ENCODE measurements around the gene PDXK. TPM values are rescaled to one million over a fixed set of nuclear protein-coding genes. Genes with fewer than 3 reads are reported as not detected.

Gene PDXK
- total and polyA plus RNA-seq, 2 of the 8 experiments (the other 6 are each of a cell fraction or from before 2014, with no cell fraction given) = 78.0 to 112 TPM

GRCh38 chr21:43781846-43782245 lies 62.9 kb downstream of the PDXK start (continued):
- TF ChIP-seq, protein P1, sequence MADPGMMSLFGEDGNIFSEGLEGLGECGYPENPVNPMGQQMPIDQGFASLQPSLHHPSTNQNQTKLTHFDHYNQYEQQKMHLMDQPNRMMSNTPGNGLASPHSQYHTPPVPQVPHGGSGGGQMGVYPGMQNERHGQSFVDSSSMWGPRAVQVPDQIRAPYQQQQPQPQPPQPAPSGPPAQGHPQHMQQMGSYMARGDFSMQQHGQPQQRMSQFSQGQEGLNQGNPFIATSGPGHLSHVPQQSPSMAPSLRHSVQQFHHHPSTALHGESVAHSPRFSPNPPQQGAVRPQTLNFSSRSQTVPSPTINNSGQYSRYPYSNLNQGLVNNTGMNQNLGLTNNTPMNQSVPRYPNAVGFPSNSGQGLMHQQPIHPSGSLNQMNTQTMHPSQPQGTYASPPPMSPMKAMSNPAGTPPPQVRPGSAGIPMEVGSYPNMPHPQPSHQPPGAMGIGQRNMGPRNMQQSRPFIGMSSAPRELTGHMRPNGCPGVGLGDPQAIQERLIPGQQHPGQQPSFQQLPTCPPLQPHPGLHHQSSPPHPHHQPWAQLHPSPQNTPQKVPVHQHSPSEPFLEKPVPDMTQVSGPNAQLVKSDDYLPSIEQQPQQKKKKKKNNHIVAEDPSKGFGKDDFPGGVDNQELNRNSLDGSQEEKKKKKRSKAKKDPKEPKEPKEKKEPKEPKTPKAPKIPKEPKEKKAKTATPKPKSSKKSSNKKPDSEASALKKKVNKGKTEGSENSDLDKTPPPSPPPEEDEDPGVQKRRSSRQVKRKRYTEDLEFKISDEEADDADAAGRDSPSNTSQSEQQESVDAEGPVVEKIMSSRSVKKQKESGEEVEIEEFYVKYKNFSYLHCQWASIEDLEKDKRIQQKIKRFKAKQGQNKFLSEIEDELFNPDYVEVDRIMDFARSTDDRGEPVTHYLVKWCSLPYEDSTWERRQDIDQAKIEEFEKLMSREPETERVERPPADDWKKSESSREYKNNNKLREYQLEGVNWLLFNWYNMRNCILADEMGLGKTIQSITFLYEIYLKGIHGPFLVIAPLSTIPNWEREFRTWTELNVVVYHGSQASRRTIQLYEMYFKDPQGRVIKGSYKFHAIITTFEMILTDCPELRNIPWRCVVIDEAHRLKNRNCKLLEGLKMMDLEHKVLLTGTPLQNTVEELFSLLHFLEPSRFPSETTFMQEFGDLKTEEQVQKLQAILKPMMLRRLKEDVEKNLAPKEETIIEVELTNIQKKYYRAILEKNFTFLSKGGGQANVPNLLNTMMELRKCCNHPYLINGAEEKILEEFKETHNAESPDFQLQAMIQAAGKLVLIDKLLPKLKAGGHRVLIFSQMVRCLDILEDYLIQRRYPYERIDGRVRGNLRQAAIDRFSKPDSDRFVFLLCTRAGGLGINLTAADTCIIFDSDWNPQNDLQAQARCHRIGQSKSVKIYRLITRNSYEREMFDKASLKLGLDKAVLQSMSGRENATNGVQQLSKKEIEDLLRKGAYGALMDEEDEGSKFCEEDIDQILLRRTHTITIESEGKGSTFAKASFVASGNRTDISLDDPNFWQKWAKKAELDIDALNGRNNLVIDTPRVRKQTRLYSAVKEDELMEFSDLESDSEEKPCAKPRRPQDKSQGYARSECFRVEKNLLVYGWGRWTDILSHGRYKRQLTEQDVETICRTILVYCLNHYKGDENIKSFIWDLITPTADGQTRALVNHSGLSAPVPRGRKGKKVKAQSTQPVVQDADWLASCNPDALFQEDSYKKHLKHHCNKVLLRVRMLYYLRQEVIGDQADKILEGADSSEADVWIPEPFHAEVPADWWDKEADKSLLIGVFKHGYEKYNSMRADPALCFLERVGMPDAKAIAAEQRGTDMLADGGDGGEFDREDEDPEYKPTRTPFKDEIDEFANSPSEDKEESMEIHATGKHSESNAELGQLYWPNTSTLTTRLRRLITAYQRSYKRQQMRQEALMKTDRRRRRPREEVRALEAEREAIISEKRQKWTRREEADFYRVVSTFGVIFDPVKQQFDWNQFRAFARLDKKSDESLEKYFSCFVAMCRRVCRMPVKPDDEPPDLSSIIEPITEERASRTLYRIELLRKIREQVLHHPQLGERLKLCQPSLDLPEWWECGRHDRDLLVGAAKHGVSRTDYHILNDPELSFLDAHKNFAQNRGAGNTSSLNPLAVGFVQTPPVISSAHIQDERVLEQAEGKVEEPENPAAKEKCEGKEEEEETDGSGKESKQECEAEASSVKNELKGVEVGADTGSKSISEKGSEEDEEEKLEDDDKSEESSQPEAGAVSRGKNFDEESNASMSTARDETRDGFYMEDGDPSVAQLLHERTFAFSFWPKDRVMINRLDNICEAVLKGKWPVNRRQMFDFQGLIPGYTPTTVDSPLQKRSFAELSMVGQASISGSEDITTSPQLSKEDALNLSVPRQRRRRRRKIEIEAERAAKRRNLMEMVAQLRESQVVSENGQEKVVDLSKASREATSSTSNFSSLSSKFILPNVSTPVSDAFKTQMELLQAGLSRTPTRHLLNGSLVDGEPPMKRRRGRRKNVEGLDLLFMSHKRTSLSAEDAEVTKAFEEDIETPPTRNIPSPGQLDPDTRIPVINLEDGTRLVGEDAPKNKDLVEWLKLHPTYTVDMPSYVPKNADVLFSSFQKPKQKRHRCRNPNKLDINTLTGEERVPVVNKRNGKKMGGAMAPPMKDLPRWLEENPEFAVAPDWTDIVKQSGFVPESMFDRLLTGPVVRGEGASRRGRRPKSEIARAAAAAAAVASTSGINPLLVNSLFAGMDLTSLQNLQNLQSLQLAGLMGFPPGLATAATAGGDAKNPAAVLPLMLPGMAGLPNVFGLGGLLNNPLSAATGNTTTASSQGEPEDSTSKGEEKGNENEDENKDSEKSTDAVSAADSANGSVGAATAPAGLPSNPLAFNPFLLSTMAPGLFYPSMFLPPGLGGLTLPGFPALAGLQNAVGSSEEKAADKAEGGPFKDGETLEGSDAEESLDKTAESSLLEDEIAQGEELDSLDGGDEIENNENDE (IDR thresholded peaks at IDR 0.05; ENCODE audit: insufficient replicate concordance, low read length) = no peak
- TF ChIP-seq ATF3 (IDR thresholded peaks at IDR 0.05; ENCODE audit: insufficient read depth, low read depth, low read length) (no peak), GTF2F1 (IDR thresholded peaks at IDR 0.05; ENCODE audit: borderline replicate concordance, low read depth, low read length) (no peak), ASH2L (IDR thresholded peaks at IDR 0.05; ENCODE audit: low read length) (no peak), NANOG (IDR thresholded peaks at IDR 0.05; ENCODE audit: insufficient read depth, low read depth, low read length, poor library complexity, severe bottlenecking) (no peak), SRF (IDR thresholded peaks at IDR 0.05; ENCODE audit: low read depth, low read length) (no peak), CHD2 (IDR thresholded peaks at IDR 0.05; ENCODE audit: low read length) (no peak), HDAC6 (IDR thresholded peaks at IDR 0.05; ENCODE audit: low read depth, low read length) (no peak)
- TF ChIP-seq, protein P2, sequence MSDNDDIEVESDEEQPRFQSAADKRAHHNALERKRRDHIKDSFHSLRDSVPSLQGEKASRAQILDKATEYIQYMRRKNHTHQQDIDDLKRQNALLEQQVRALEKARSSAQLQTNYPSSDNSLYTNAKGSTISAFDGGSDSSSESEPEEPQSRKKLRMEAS (IDR thresholded peaks at IDR 0.05) = no peak

Measured in H1 (cell line).